ENCODE results near the gene KIRREL3.

KIRREL3 gene

DNA sequence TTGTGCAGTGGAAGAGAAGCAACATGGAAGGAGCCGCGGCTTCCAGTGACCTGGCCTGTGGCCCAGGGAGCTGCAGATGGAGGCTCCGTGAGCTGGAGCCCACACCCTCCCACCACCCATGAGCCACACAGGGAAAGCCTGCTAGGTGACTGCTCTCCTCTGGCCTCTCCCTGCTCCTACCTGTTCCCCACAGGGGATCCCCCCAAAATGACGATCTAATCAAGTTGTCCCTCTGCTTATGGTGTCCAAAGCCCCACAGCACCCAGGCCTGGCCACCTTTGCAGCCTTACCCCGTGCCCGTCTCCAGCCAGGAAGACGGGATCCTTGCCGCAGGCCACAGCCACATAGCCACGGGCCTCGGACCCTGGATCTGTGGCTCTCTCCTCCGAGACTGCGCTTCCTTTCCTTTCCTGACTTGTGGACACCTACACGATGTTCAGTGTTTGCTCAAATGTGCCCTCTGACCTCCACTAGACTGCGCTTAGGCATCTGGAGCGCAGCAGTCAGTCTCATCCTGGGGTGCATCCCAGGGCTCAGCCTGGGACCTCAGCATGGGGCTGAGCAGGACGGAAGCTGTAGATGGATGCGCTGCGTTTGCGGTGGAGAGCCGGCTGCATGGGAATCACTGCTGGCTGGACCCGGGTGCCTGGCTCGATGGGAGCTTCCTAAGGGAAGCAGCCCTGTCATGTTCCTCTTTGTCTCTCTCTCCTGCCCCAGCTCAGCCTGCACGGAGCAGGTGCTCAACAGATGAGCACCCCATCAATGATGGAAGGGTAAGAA, 511.8 kb downstream of the KIRREL3 start:
- H3K4me2 ChIP-seq (ENCODE audit: low read length), result no peak overlapping the region
- no peak overlapping the region for H2BK120ac ChIP-seq (ENCODE audit: low read depth, low read length)
- H4K8ac ChIP-seq (ENCODE audit: low read depth, low read length), result no peak overlapping the region
- no peak overlapping the region for H3K23ac ChIP-seq (ENCODE audit: low read length)
- H3K4me3 ChIP-seq (ENCODE audit: low read length), result no peak overlapping the region
- no peak overlapping the region for H3K56ac ChIP-seq (ENCODE audit: low read length)
- no peaks in the 10 kb centered on the region for H3K27me3 ChIP-seq (ENCODE audit: insufficient read depth, low read length, poor library complexity)
- no peak overlapping the region for H3K4ac ChIP-seq (ENCODE audit: low read depth, low read length)
- no peaks in the 10 kb centered on the region for H3K36me3 ChIP-seq (ENCODE audit: control insufficient read depth, insufficient read depth, low read length)
- H3K18ac ChIP-seq (ENCODE audit: low read length), result no peak overlapping the region
- no peak overlapping the region for H4K5ac ChIP-seq (ENCODE audit: low read length)
- H2AK5ac ChIP-seq (ENCODE audit: low read length), result no peak overlapping the region
- no peaks in the 10 kb centered on the region for H3K4me1 ChIP-seq (ENCODE audit: control insufficient read depth, low read depth, low read length)
- no peak overlapping the region for H3K27ac ChIP-seq (ENCODE audit: low read depth, low read length)
- WGBS (ENCODE audit: extremely low coverage, insufficient coverage, low lambda C conversion rate), result no CpG with 5 or more reads among the region's 23 CpGs
- DNase-seq, result no peak
- no peak overlapping the region for H3K9ac ChIP-seq (ENCODE audit: low read length)
- no peak overlapping the region for H2BK5ac ChIP-seq (ENCODE audit: low read length)
- no peak overlapping the region for H2BK15ac ChIP-seq (replicated peaks; ENCODE audit: low read depth)
- no peaks in the 10 kb centered on the region for H3K79me1 ChIP-seq (ENCODE audit: low read length)
- H3K79me2 ChIP-seq (ENCODE audit: control insufficient read depth, insufficient read depth, low read length), result no peaks in the 10 kb centered on the region

DNA sequence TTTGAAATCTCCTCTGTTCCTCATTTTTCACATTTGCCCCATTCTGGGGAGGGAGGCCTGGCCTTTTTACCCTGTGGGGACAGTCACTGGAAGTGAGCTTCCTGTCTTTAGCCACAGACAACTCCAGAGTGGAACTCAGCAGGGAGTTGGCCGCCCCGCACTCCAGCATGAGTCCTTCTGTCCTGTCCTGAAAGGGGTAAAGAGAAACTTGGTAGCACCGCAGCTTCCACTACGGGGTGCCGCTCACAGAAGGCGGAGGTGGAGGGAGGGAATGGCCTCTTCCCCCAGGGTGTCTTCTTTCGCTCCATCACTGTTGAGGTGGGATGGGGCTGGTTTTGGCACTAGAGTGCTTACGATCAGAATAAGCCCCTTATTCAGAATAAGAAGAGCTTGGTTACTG, 512.9 kb downstream of the KIRREL3 start:
- Histone ChIP-seq H3K4me2 (ENCODE audit: low read length) (no peak overlapping the region), H3K36me3 (ENCODE audit: control insufficient read depth, insufficient read depth, low read length) (no peaks in the 10 kb centered on the region), H3K18ac (ENCODE audit: low read length) (no peak overlapping the region), H3K56ac (ENCODE audit: low read length) (no peak overlapping the region), H3K79me1 (ENCODE audit: low read length) (no peaks in the 10 kb centered on the region), H4K5ac (ENCODE audit: low read length) (no peak overlapping the region), H2BK5ac (ENCODE audit: low read length) (no peak overlapping the region), H3K23ac (ENCODE audit: low read length) (no peak overlapping the region), H3K4me3 (ENCODE audit: low read length) (no peak overlapping the region), H3K79me2 (ENCODE audit: control insufficient read depth, insufficient read depth, low read length) (no peaks in the 10 kb centered on the region), H2BK15ac (replicated peaks; ENCODE audit: low read depth) (no peak overlapping the region), H3K4me1 (ENCODE audit: control insufficient read depth, low read depth, low read length) (no peaks in the 10 kb centered on the region), H3K27me3 (ENCODE audit: insufficient read depth, low read length, poor library complexity) (no peaks in the 10 kb centered on the region), H2BK120ac (ENCODE audit: low read depth, low read length) (no peak overlapping the region), H3K9ac (ENCODE audit: low read length) (no peak overlapping the region), H3K27ac (ENCODE audit: low read depth, low read length) (no peak overlapping the region), H3K4ac (ENCODE audit: low read depth, low read length) (no peak overlapping the region), H4K8ac (ENCODE audit: low read depth, low read length) (no peak overlapping the region), H2AK5ac (ENCODE audit: low read length) (no peak overlapping the region)
- no peak for DNase-seq
- WGBS (ENCODE audit: extremely low coverage, insufficient coverage, low lambda C conversion rate), result no CpG with 5 or more reads among the region's 8 CpGs

DNA sequence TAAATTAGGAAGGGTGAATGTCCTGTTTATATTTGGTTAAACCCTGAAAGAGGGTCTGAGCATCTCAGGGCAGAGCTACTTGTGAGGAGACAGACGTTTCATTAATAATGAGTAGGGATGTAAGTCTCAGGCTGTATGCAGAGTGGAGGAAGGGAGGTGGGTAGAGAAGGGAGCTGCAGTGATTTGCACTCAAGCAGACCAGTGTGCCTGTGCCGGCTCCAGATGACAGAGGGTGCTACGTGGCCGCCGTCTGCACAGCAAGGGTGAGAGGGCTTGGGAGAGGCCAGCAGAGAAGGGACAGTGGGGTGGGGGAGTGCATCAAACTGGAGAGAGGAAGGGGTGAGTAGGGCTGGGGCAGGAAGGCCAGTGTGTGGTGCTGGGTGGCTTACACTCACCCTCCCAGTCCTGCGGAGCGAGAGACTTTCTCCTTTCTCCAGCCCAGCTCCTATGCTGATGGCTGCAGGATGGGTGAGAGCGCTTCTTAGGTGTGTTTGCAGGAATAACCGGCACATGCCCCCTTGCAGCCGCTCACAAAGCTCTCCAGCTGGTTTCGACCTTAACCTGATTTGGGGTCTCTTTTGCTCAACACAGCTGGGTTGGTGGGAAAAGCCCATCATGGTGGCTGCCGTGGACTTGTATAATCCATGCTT, 514.5 kb downstream of the KIRREL3 start:
- no peaks in the 10 kb centered on the region for H3K27me3 ChIP-seq (ENCODE audit: insufficient read depth, low read length, poor library complexity)
- no peak overlapping the region for H3K27ac ChIP-seq (ENCODE audit: low read depth, low read length)
- H2BK120ac ChIP-seq (ENCODE audit: low read depth, low read length), result no peak overlapping the region

DNA sequence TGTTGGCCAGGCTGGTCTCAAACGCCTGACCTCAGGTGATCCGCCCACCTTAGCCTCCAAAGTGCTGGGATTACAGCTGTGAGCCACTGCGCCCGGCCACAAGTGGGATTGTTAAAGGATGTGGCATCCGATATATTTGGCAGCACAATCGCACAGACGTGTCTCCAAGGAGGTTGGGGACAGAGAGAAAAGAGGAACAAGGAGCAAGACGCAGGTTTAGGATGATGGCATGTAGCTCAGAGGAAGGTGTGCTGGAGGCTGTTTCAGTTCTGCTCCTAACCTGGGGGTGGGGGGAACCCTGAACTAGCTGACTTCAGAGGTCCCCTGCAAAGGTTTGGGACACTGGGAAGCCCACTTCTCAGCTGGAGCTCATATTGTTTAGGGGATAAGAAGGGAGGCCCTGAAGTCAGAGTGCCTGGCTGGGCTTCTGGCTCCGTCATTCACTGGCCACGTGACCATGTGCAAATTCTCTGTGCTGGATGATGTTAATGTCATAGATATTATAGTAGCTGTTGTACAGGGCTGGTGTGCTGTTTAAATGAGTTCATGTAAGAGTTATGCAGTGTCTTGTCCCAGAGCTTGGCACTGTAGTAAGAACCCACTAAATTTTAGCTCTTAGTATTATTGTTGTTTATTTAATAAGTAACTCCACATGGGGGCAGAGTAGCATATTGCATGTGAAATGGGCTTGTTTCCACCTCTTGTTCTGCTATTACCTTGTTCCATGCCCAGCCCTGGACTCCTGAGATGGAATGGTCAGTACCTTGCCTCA, 515.4 kb downstream of the KIRREL3 start:
- H3K27ac ChIP-seq (ENCODE audit: low read depth, low read length), result no peak overlapping the region
- no peak for DNase-seq
- no peak overlapping the region for H2BK120ac ChIP-seq (ENCODE audit: low read depth, low read length)
- no peak overlapping the region for H3K18ac ChIP-seq (ENCODE audit: low read length)
- no peaks in the 10 kb centered on the region for H3K79me2 ChIP-seq (ENCODE audit: control insufficient read depth, insufficient read depth, low read length)
- H3K4me1 ChIP-seq (ENCODE audit: control insufficient read depth, low read depth, low read length), result no peaks in the 10 kb centered on the region
- no peak overlapping the region for H3K4ac ChIP-seq (ENCODE audit: low read depth, low read length)
- H3K56ac ChIP-seq (ENCODE audit: low read length), result no peak overlapping the region
- H3K36me3 ChIP-seq (ENCODE audit: control insufficient read depth, insufficient read depth, low read length), result no peaks in the 10 kb centered on the region
- no peak overlapping the region for H3K4me2 ChIP-seq (ENCODE audit: low read length)
- H4K5ac ChIP-seq (ENCODE audit: low read length), result no peak overlapping the region
- H3K23ac ChIP-seq (ENCODE audit: low read length), result no peak overlapping the region
- H3K27me3 ChIP-seq (ENCODE audit: insufficient read depth, low read length, poor library complexity), result no peaks in the 10 kb centered on the region
- no peaks in the 10 kb centered on the region for H3K79me1 ChIP-seq (ENCODE audit: low read length)
- H2BK5ac ChIP-seq (ENCODE audit: low read length), result no peak overlapping the region
- no peak overlapping the region for H3K9ac ChIP-seq (ENCODE audit: low read length)
- no peak overlapping the region for H3K4me3 ChIP-seq (ENCODE audit: low read length)
- no peak overlapping the region for H4K8ac ChIP-seq (ENCODE audit: low read depth, low read length)
- H2BK15ac ChIP-seq (replicated peaks; ENCODE audit: low read depth), result no peak overlapping the region
- WGBS (ENCODE audit: extremely low coverage, insufficient coverage, low lambda C conversion rate), result no CpG with 5 or more reads among the region's 10 CpGs
- no peak overlapping the region for H2AK5ac ChIP-seq (ENCODE audit: low read length)

More for the DNA sequence above, 514.5 kb downstream of the KIRREL3 start:
- no peak overlapping the region for H3K23ac ChIP-seq (ENCODE audit: low read length)
- no peak overlapping the region for H3K4ac ChIP-seq (ENCODE audit: low read depth, low read length)
- no peak overlapping the region for H2BK15ac ChIP-seq (replicated peaks; ENCODE audit: low read depth)
- no peak overlapping the region for H2AK5ac ChIP-seq (ENCODE audit: low read length)
- no peak for DNase-seq
- no peak overlapping the region for H3K9ac ChIP-seq (ENCODE audit: low read length)
- no peak overlapping the region for H3K4me3 ChIP-seq (ENCODE audit: low read length)
- H3K79me2 ChIP-seq (ENCODE audit: control insufficient read depth, insufficient read depth, low read length), result no peaks in the 10 kb centered on the region
- H3K4me2 ChIP-seq (ENCODE audit: low read length), result no peak overlapping the region
- no CpG with 5 or more reads among the region's 12 CpGs for WGBS (ENCODE audit: extremely low coverage, insufficient coverage, low lambda C conversion rate)
- no peak overlapping the region for H3K18ac ChIP-seq (ENCODE audit: low read length)
- no peaks in the 10 kb centered on the region for H3K79me1 ChIP-seq (ENCODE audit: low read length)
- no peaks in the 10 kb centered on the region for H3K4me1 ChIP-seq (ENCODE audit: control insufficient read depth, low read depth, low read length)
- no peak overlapping the region for H3K56ac ChIP-seq (ENCODE audit: low read length)
- H3K36me3 ChIP-seq (ENCODE audit: control insufficient read depth, insufficient read depth, low read length), result no peaks in the 10 kb centered on the region
- no peak overlapping the region for H4K5ac ChIP-seq (ENCODE audit: low read length)
- no peak overlapping the region for H4K8ac ChIP-seq (ENCODE audit: low read depth, low read length)
- H2BK5ac ChIP-seq (ENCODE audit: low read length), result no peak overlapping the region

DNA sequence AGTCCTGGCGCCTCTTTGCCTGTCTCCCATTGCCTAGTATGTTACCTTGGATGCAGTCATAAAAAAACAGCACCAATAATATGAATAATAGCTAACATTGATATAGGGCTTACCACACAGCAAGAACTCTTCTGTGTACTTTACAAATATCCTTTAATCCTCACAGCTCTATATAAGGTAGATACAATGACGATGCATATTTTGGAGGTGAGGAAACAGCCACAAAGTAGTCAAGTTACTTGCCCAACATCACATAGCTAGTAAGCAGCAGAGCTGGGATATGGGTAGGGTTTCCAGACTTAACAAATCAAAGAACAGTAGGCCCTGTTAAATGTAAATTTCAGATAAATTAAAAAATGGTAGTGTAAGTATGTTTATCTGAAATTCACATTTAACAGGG, 516.3 kb downstream of the KIRREL3 start:
- Histone ChIP-seq H3K4me1 (ENCODE audit: control insufficient read depth, low read depth, low read length) (no peaks in the 10 kb centered on the region), H2BK15ac (replicated peaks; ENCODE audit: low read depth) (no peak overlapping the region), H3K4ac (ENCODE audit: low read depth, low read length) (no peak overlapping the region)

More for the DNA sequence above, 516.3 kb downstream of the KIRREL3 start:
- no peak overlapping the region for H4K8ac ChIP-seq (ENCODE audit: low read depth, low read length)
- H3K79me2 ChIP-seq (ENCODE audit: control insufficient read depth, insufficient read depth, low read length), result no peaks in the 10 kb centered on the region
- no peak overlapping the region for H3K56ac ChIP-seq (ENCODE audit: low read length)
- H3K36me3 ChIP-seq (ENCODE audit: control insufficient read depth, insufficient read depth, low read length), result no peaks in the 10 kb centered on the region
- H3K79me1 ChIP-seq (ENCODE audit: low read length), result no peaks in the 10 kb centered on the region
- no peak overlapping the region for H3K18ac ChIP-seq (ENCODE audit: low read length)
- no peak overlapping the region for H2BK120ac ChIP-seq (ENCODE audit: low read depth, low read length)
- H3K4me3 ChIP-seq (ENCODE audit: low read length), result no peak overlapping the region
- H4K5ac ChIP-seq (ENCODE audit: low read length), result no peak overlapping the region
- no peak overlapping the region for H3K4me2 ChIP-seq (ENCODE audit: low read length)
- H2BK5ac ChIP-seq (ENCODE audit: low read length), result no peak overlapping the region
- H3K23ac ChIP-seq (ENCODE audit: low read length), result no peak overlapping the region
- no CpG with 5 or more reads among the region's 2 CpGs for WGBS (ENCODE audit: extremely low coverage, insufficient coverage, low lambda C conversion rate)
- no peak for DNase-seq
- no peaks in the 10 kb centered on the region for H3K27me3 ChIP-seq (ENCODE audit: insufficient read depth, low read length, poor library complexity)
- H2AK5ac ChIP-seq (ENCODE audit: low read length), result no peak overlapping the region
- no peak overlapping the region for H3K9ac ChIP-seq (ENCODE audit: low read length)
- no peak overlapping the region for H3K27ac ChIP-seq (ENCODE audit: low read depth, low read length)
